Activated CD4-positive, CD25-positive, alpha-beta regulatory T cell treated with anti-CD3 and anti-CD28 coated beads, Interleukin-2, amount 50 U/mL, for 24 hours (primary cell): ENCODE results near the gene ADGRV1.
"Not testable (repeated sequence)": the region's sequence is repeated elsewhere in the genome, so short reads cannot be mapped to it uniquely, and the experiment has no call there.

Experiments used
- ATAC-seq, 2 donors: fragments of 150-1000 bp; cut with Tn5 transposase; one replicate each; pipeline ENCODE4 v1.10.0; 2021; ENCODE audit warnings: mild to moderate bottlenecking in 1 of 2, moderate library complexity in 1 of 2

Gene ADGRV1

DNA sequence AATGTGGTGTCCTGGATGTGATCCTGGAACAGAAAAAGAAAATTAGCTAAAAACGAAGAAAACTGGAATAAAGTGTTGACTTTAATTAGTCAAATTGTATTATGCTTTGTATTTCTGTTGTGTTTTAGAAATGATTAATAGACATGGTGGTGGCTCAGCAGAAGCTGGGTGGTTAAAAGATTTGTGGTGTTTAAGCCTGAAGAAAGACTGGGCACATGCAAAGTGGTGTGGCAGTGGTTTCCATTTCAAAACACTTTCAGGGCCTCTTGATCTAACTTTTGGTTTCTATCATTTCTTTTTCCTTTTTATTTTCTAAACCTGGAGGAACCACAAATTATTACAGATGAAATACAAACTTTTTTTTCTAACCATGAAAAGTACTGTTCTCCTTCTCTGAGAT lies 44.1 kb downstream of the ADGRV1 start:
- no peak for ATAC-seq

DNA sequence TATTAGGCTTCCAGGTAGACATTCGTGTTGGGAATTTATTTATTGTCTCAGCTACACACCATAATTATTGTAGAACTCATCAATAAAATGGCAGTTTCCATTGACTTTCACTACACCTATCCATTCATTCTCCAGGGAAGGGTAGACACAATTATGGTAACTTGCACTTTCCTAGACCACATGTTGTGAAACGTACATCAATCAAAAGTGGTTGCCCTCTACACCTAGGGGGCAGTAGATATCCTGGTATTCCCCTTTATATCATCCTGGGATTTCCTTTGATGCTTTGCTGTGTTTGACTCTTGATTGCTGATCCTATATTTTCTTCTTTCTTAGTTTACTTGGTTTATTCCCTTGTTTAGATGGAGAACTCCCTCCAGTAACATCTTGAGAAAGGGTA lies 47.9 kb downstream of the ADGRV1 start:
- ATAC-seq: no peak

DNA sequence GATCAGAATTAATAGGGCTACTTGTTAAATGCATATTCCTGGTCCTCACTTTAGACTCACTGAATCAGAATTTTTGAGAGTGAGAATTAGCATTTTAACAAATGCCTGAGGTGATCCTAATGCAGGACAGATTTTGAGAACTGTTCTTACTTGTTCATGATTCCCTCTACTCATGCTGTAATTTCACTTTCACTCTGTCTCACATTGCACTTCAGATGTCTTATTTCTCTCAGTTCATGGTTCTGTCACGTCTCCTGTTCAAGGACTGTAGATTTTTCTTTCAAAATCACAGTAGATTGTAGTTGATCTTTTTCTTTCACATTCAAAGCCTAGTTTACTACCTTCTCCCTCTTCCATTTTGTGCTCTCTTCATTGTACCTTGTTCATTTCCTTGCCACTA lies 54.3 kb downstream of the ADGRV1 start:
- no peak for ATAC-seq

DNA sequence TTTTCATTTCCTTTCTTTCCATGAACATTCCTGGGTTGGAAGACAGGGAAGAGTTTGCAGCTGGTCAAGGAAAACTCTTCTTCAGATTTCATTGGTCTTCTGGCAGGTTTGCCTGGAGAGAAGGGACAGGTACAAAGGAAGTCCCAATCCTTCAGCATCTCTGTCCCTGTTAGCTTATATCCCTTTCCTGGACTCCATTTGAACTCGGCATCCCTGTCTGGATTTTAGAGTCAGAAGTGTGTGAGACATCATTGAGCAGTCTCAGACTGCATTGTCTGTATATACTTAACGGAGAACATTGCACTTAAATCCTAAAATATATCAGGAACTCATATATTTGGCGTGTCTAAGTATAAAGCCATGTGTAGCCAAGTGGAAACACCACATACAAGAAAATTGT lies 54.9 kb downstream of the ADGRV1 start:
- no peak for ATAC-seq

DNA sequence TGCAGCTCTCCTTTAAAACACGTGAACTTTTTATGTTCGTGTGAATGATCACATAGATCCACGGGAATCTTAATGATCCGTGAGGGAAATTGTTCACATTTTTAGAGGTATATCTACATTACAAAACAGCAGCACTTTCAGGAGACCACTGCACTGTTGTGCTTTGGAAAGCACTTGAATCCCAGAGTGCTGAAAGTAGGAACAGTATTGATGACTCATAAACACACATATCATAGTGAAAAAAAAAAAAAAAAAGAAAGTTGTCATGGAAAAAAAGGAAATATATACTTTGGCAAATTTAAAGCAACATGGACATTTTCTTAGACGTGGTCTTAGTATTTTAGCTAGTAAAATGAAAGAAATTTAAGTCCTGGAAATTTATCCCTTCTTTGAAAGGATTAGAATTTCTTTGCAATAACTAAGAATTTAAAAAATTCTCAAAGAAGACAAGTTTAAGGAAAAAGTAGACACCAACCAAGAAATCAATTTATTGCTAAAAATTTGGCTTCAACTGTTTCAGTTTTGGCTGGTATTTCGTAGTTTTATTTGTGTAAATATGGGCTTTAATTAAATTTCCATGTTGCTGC lies 55.4 kb downstream of the ADGRV1 start:
- ATAC-seq: no peak

DNA sequence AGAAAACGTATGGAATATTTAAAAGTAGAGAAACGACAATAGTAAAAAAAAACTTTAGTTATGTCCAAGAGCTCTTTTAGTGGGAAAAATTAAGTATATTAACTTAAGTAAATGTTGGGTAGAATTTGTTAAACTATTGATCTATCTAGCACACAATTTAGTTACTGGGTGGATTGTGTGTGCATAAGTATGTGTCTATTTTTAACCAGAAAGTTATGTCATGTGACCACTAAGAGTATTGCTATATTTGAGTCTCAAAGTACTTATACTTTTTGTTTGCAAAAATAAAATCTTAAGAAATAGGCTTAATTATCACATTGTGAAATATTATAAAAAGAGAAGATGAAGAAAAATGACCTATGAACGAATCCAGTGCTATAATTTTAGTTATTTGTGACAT lies 56.8 kb downstream of the ADGRV1 start:
- ATAC-seq: no peak

DNA sequence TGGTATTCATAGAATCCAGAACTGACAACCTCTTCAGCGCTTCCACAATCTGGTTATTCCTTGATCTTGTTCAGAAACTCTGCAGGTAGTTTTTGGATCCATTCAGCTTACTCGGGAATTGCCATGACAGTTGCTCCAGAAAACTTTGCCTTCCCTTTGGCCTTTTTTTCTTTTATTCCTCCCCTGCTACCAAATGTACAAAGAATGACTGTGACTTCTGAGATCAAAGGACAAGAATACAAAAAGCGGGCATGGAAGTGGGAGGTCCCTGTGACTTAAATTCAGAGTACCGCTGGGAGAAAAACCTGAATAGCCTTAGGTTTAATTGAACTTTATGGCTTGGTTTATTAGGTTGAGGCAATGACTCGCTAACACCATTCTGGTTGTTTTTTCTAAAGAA lies 59.5 kb downstream of the ADGRV1 start:
- ATAC-seq: no peak

DNA sequence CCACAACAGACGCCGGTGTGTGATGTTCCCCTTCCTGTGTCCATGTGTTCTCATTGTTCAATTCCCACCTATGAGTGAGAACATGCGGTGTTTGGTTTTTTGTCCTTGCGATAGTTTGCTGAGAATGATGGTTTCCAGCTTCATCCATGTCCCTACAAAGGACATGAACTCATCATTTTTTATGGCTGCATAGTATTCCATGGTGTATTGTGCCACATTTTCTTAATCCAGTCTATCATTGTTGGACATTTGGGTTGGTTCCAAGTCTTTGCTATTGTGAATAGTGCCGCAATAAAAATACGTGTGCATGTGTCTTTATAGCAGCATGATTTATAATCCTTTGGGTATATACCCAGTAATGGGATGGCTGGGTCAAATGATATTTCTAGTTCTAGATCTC lies 61.2 kb downstream of the ADGRV1 start:
- not testable (repeated sequence) for ATAC-seq

DNA sequence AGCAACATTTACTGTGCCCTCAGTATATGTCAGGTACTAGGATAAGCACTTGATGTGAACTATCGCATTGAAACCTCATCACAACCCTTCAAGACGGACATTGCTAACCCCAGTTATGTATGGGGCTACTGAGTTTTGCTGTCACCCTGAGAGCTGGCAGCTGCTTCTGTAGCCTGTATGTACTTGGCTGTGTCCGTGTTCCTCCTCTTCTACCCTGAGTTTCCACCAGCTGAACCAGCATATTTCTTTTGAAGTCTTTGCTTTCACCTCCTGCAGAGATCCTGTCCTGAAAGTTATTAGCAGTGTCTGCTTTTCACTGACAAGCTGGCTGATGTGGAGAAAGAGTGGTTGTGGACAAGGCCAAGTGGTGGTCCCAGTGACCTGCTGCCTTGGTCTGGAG lies 63.3 kb downstream of the ADGRV1 start:
- ATAC-seq: no peak

DNA sequence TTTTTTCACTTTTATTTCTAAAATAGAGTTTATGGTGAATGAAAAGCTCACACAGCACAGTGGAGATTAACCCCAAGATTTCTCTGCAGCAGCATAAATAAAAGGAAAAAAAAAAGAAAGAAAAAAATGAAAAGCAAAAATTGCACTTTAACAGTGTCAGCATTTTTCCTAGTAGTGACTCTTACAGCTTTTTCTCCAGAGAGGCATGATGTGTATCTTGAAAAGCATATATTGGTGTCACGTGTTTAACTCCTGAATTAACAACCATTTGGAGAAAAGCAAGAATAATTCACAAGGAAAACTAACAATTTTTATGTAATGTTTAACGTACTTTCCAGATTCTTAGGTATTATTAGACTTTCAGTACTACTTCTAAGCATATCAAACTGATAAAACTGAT lies 67.9 kb downstream of the ADGRV1 start:
- ATAC-seq: no peak

DNA sequence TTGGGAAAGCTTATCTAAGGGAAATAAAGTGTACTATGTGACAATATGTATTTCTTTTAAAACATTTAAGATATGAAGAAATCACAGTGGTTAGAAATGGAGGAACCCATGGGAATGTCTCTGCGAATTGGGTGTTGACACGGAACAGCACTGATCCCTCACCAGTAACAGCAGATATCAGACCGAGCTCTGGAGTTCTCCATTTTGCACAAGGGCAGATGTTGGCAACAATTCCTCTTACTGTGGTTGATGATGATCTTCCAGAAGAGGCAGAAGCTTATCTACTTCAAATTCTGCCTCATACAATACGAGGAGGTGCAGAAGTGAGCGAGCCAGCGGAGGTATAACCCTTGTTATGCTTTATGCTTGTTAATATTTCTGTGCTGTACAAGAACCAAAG lies 69.9 kb downstream of the ADGRV1 start:
- no peak for ATAC-seq

DNA sequence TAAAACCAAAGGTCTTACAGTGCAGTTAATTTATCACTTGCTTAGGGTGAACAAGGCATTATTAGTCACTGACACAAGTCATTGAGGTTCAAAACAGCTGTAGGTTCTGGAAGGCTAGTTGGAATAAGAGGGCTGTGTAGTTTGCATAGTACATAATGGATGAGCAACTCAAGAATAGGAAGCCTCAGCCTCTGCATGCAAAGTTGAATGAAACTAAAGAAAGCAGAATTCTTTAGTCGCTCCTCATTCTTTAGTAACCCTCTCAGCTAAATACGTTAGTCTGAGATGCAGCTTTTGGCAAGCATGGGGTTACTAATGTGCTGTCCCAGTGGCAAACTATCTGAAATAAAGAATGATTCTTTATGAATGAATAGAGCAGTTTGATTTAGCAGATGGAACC lies 74.2 kb downstream of the ADGRV1 start:
- no peak for ATAC-seq

DNA sequence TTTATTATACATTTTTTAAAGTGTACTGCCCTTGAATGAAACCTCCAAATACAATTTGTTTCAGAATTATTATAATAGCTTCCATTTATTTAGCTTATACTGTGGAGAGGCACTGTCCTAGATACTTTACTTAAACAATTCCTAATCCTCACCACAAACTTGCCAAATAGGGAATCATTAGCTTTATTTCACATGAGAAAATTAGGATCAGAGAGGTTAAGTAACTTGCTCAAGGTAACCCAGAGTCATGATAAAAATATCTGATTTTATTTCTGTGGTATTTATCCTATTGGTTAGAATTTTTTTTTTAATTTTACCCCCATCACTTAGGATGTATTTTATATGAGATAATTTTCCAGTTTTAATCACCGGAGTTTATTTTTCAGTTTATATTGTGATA lies 78.4 kb downstream of the ADGRV1 start:
- no peak for ATAC-seq

DNA sequence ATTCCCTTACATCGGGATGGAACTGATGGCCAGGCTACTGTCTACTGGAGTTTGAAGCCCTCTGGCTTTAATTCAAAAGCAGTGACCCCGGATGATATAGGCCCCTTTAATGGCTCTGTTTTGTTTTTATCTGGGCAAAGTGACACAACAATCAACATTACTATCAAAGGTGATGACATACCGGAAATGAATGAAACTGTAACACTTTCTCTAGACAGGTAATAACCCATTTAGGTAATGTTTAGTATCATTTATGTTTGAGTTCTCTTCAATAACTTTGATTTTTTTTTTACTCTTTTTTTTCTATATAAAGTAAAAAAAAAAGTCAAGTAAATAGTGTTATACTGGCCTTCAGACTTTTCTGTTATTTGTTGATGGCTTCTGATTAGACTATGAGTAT lies 79.1 kb downstream of the ADGRV1 start:
- ATAC-seq: no peak

DNA sequence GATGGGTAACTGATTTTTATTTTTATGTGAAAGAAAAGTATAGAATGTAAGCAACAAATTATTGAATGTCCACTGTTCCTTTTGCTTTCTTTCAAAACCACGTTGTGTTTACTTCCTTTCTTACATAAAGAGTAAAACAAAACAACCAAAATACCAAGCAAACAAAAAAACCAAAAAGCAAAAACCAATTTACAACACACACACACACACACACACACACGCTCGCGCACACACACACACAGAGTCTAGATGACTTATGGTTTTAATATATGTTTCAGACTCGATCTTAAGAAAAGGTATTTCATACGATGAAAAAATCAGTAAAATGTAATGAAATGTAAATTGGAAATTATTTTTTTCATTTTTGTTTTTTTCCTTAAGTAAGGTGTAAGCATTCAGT lies 80.3 kb downstream of the ADGRV1 start:
- no peak for ATAC-seq

DNA sequence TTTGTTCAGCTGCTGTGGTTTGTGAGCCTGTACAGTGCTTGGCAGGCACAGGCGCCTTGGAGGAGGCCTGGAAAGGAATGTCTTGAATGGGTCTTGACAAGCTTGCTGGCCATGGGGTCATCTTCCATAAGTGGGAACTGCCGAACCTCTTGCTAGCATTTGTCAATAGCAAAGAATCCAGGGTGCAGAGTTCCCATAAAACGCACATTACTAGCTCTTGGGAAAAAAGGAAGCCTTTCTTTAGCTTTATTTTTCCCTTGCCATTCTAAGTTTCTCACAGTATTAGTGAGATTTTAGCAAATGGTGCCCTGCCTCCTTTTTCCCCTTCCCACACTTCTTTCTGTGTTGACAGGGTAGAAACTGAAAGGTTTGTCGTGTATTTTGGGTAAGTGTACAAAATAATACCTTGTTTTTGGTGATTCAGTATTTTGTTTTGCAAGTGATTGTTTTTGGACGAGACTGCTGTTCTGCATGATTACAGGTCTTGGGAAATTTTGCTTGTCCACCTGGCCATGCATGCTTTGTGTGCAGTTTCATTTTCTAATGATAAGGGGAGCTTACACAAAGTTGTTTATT lies 82.0 kb downstream of the ADGRV1 start:
- ATAC-seq: no peak

DNA sequence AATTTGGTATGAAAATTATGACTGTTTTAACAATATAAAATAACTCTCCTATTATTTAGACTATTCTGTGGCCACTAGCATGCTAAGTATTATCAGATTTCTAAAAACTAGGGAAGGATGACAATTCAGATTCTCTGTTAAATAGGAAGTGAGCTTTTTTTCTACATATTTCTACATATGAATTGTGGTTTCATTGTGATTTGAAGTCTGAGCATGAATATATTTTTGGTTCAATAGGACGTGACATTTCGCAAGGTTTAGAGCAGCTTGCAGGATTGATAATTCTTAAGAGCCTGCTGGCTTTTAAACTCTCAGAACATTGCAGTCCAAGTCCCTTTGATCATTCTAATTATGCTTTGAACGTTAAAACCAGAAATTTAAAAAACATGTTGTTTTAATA lies 82.9 kb downstream of the ADGRV1 start:
- ATAC-seq: no peak

DNA sequence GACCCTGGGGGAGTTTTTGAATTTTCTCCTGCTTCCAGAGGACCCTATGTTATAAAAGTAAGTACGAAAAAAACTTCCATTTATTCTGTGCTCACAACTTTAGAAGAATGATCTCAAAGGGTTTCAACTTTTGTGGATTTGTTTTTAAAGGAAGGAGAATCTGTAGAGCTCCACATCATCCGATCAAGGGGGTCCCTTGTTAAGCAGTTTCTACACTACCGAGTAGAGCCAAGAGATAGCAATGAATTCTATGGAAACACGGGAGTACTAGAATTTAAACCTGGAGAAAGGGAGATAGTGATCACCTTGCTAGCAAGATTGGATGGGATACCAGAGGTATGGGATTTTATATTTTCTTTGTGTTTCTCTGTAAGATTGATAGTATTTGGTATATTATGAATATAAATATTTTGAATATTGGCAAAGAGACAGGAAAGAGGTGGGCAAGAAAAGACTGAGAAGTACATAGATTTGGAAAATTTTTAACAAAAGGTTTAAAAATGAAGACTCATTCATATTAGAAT lies 84.2 kb downstream of the ADGRV1 start:
- no peak for ATAC-seq

DNA sequence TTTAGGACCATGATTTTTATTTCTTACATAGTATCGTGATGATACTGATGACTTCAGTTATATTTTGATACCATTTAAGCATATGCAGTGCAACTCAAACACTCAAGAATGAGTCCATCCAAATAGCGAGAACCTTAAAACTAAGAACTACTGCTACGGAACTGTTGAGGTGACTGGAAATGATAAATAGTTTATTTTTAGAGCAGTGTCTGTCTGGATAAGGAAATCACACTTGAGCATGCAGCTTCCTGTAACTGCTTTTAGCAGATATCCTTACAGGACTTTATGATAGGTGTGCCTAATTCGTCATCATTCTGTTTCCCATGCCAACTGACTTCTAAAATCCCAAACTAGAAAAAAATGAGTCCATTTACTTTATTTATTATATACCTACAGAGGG lies 85.5 kb downstream of the ADGRV1 start:
- no peak for ATAC-seq

DNA sequence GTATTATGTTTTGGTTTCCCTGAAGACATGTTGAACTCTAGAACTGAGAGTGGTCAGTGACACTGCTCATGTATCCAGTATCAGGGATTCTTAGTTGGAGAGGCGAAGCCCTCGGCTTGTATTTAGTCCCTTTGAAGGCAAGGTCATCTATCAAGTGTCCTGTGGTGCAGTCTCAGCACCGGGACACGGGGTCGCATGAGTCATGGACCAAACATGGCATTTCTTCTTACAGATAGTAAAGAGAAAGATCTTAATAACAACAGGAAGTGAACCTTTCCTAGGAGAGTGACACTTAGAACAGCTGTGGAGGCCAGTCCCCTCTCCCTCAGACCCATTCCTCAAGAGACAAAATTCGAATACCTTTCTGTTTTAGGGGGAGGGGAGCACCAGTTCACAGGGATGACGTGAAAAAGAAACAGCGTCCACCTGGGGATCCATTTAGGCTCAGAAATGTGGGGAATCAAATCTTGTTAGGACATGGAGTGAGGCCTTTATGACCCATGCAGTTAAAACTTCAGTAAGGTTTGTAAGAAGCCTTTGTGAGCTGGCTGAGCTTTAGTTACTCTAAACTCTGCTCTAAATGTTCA lies 86.5 kb downstream of the ADGRV1 start:
- ATAC-seq: no peak

DNA sequence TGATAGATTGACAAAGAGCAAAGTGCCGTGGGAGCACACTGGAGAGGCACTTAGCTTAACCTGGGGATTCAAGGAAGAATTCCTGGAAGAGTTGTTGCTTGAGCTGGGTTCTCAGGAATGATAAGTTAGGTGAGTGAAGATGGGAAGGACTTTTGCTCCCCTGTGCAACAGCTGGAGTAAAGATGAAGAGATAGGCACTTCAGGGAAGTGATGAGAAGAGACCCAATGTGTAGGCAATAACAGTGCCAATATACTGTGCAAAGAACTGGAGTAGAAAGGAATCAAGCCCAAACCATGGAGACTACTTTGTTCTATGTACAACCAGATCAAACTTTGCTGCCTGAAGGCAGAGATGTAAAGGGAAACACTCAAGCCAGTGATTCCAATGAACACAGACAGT lies 92.2 kb downstream of the ADGRV1 start:
- ATAC-seq: no peak

DNA sequence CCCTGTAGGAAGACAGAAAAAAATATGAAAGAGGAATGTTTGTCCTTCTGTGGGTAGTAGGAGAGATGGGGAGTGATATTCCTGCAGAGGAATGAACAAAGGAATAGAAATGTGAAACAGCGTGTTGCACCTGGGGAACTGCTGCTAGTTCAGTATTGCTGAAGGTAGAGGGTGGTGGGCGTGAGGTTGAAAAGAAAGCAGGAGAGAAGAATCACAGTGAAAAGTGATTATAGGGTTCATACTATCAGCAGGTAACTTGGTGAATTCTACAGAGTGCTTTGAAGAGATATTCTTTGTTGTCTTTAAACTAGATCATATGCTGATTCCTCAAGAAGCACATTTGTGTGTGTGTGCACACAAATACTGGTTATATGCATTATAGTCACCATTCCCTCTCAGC lies 95.6 kb downstream of the ADGRV1 start:
- ATAC-seq: no peak

DNA sequence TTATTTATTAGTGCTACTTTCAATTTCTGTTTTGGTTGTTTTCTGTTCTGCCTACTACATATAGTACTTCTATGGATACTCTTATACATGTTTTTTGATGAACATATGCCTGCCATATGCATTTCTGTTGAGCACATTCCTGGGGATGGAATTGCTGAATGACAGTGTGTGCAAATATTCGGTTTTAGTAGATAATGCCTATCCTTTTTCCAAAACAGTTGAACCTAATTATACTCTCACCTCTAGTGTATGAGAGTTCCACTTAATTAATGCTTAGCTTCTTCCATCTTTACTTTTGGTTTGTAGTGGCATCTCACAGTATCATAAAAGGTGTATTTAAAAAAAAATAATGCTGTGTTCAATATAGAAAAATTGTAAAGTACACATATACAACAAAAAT lies 96.8 kb downstream of the ADGRV1 start:
- no peak for ATAC-seq

DNA sequence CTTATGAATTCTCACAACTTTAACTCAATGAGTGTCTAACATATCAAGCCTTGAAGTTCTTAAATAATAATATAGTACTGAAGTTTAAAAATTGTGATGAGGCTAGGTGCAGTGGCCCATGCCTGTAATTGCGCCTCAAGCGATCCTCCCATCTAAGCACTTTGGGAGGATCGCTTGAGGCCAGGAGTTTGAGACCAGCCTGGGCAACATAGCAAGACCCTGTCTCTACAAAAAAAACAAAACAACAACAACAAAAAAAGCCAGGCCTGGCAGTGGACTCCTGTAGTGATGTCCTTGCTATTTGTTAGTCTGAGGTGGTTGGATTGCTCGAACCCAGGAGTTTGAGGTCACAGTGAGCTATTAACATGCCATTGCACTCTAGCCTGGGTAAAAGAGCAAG lies 98.4 kb downstream of the ADGRV1 start:
- ATAC-seq: no peak

DNA sequence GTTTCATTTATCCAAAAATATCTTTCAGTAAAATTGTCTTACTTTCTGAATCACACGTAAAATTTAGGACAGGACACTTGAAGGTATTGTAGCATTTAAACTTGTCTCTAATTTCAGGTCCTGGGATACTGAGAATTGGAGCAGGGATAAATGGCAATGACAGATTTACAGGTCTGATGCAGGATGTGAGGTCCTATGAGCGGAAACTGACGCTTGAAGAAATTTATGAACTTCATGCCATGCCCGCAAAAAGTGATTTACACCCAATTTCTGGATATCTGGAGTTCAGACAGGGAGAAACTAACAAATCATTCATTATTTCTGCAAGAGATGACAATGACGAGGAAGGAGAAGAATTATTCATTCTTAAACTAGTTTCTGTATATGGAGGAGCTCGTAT lies 99.2 kb downstream of the ADGRV1 start:
- no peak for ATAC-seq
